ENCODE data around the gene PDZRN4.
"Not testable (repeated sequence)": the region's sequence is repeated elsewhere in the genome, so short reads cannot be mapped to it uniquely, and the experiment has no call there.

The PDZRN4 gene

DNA sequence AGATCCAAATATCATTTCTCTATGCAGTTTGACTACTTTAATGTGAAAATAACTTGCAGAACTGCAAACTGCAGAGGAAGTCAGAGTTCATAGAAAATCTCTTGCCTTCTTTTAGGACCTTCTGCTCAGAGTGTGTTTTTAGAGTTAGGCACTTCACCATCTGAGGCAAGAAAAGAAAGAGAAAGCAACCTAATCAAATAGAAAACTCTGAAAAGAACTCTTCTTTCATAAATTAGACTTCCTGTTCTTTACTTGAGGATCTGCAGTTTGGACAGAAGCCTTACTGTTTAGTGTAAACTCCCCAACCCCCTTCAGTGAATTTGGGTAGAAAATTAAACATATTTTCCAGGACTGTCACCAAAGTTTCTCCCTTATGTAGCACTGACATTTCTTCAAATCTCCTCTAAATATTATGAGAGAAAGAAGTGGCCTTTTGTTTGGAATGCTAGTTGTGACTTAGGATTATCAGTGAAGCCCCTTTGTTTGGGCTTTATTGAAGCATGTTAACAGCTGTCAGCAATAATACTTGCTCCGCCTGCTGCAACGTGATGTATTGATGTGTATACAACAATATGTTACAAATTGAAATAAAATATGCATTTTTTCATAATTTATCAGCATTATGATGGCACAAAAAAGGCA is 99.5 kb downstream of the PDZRN4 start:
- no peak for DNase-seq

DNA sequence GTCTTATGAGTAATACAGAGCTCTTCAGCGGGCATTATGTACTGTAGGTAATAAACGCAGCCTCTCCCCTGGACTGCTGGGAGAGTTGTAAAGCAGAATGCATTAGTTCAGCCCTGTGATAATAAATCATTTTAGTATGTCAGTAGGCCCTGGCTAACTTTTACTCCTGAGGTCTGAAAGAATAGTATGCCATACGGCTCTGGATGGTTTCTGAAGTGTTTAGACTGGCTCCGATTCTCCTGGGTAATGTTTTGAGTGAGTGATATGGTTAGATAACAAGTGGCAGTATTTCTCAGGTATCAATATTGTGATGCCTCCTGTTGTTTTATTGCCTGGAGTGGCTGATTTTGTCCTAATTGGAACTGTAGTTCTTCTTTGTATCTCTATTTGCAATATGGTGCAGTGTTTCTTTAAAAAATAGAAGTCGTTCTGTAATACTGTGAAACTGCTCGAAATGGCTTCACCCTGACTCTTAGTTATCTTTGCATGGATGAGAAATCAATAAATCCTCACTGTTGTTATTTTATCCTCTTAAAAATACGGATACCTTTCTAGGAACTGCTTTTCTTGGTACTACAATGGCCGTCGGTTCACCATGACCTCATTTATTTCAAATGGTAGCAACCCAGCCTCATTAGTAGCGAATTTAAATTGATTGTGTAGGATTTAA is 100.2 kb downstream of the PDZRN4 start:
- no peak for DNase-seq

DNA sequence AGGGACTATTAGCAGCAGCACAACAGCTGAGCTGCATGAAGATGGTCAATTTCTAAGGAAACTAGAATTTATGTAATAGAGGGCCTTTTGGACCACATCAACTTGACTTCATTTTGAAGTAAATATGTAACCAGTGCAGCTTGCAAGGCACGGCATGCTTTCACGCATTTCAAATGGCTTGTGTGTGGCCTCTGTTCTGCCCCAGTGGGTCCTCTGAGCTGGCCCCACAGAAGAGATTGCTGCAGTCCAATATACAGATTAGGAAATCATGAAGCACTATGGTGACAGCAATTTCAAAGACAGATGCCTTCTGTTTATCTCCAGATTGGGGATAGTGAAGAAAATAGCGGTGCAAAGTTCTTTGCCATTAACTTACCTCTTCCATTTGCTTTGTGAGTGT is 101.4 kb downstream of the PDZRN4 start:
- DNase-seq = no peak

DNA sequence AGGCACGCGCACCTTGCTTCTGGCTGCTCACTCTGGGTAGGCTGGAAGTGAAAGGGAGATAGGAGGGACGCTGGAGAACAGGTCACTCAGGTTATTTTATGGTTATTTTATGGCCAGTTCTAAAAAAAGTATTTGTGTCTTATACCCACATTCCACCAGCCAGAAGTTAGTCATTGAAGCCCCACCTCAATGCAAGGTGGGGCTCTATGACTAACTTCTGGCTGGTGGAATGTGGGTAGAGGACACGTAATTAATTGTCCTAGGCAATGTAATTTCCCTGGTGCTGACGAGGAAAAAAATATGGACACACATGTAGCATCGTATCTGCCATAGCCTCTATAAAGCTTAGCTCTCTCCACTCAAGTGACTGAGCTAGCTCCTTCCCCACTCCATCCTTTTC is 104.9 kb downstream of the PDZRN4 start:
- no peak for DNase-seq

DNA sequence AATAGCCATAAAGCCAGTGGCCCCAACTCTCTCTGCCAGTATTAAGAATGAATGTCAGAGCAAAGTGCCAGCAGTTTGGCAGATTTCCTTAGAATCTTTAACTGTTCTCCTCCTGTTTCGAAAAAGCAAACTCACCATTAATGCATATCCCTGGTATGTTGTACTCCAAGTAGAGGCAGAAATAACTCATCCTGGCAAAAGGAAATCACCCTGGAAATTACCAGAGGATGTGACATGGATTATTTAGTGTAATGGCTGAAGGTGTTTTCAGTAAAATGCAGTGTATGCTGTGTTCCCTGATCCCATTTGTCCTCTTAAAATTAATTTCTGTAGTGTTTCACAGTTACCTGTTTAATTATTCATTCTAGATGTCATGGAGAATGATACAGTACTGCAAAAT is 105.3 kb downstream of the PDZRN4 start:
- DNase-seq = no peak

DNA sequence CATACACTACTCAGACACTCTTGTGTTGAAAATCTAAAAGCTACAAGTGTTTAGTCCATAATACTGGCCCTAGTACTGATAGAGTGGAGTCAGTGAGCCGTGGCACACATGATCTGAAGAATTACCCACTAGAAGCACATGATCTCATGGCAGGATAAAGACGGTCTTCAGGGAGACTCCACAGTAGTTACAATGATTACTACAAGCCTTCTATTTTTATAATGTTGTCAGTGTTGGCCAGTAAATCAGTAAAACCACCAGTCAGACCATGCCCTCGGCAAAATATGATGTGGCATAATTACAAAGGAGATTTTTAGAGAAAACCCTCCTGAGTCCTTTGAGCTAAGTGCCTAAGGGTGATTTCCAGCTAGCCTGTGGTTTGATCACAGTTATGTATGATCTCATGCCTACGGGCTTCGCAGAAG is 114.9 kb downstream of the PDZRN4 start:
- DNase-seq = no peak

DNA sequence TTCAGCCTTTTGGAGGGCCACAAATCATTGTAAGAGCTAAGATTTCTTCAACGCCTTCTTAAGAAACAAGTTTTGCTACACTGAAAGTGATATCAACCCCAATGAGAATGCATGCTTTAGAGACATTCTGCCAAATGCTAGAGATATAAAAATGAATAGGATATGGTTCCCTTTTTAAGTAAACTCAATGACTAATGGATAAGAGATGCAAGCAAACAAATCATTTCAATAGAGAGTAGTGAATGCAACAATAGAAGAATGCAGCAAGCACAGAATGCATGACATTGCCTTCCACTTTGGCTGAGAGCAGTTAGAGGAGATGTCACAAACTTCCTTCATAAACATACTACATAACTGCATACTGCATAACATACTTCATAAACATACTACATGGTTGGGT is 116.4 kb downstream of the PDZRN4 start:
- DNase-seq = no peak

DNA sequence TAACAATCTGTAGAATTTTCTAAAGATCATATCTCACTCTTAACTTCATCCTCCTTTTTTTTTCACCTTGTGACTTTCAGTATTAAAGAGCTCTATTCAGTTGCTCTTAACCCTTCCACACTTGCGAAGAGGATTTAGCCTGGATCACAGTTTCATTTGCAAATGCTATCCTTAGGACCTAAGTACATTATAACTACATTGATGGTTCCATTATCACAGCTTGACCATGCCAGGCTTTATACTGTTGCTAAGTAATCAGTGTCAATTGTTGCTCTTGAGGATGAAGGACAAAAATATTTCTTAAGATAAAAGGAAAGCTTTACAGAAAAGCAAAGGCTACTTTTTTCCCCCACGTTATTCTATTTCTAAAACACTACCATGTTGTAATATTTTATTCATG is 122.2 kb downstream of the PDZRN4 start:
- DNase-seq = no peak

DNA sequence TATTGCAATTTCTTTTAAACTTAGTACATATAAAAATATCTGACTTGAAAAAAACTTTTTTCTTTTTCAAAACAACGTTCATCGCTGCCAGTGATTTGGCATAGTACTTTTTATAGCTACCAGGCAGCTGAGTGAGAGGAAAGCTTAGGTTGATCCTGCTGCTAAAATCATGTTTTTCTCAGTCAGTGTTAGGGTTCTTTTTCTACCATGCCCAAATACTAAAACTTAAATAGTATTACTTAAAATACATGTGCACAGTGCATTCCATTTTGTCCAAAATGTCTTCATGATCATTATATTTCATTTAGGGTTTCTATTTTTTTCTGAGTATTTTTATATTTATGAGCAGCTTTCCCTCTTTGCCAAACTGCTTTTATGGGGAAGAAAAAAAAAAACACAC is 123.8 kb downstream of the PDZRN4 start:
- no peak for DNase-seq

DNA sequence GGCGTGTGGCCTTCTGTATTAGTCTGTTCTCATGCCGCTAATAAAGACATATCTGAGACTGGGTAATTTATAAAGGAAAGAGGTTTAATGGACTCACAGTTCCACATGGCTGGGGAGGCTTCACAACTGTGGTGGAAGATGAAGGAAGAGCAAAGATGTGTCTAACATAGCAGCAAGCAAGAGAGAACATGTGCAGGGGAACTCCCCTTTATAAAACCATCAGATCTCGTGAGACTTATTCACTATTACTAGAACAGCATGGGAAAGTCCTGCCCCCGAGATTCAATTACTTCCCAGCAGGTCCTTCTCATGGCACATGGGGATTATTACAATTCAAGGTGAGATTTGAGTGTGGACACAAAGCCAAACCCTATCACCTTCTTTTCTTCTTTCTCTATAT is 124.3 kb downstream of the PDZRN4 start:
- DNase-seq = not testable (repeated sequence)

DNA sequence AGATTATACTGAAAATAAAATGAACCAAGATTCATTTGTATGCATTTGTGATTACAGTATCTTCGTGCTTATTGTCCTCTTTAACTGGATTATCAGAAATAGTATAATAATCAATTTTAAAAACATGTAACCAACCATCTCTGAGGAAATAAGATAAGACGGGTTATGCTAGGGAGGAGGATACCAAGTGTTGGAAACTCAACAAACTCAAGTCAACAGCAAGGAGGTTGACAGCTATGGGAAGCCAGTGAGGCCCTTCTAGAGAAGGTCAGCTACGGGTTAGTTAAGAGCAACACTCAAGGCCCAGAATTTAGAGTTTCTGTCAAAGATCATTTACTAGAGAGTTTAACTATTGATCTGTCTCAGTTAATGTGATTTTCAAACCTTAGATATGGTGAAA is 137.2 kb downstream of the PDZRN4 start:
- DNase-seq = no peak

DNA sequence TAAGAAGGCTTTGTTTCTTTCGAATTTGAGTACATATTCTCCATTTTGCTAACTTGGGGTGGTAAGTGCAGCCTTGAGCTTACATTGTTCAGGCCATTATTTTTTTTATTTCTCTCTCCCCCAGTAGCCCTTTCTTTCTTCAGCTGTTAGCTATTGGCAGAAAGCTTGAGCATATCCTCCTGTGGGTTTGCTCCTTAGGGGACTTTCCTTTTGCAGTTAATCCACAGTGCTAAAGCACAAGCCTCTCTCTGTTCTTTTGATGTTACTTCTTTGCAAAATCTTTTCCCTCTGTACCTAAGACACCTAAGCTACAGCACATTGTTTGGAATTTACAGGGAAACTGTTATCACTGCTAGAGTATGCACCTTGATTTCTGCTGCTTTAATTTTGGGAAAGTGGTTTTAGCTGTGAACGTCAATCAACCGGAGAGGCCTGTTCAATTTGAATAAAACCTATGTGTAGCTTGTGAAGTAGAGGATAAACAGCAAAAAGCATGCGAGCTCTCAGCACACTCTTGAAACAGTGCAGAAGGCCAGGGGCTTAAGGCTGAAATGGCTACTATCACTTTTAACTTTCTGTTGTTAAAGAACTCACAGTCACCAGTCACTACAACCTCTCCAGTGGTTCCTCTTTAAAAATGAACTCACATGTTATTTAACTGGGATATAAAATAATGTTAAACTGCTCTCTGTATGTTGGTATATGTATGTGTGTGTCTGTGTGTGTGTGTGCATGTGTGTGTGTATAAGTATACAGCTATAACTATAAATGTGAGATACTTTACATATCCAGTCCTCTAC is 139.2 kb downstream of the PDZRN4 start:
- no peak for DNase-seq

DNA sequence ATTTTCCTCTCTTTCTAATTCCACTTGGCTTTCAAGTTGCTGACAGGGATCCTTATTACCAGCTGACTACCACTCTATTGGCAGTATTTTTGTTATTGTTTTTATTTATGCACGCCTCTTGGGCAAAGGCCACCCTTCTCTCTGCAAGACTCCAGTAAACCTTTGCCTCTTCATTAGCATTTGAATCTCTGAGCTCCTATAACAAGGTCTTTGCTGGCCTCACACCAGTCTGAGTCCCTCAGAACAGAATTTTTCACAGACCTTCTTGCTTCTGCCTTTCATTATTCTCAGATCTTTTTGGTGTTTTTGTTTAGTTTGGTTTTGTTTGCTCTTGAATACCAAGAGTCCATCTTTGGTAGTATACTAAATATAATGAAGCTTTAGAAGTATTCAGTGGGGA is 145.9 kb downstream of the PDZRN4 start:
- DNase-seq = no peak

DNA sequence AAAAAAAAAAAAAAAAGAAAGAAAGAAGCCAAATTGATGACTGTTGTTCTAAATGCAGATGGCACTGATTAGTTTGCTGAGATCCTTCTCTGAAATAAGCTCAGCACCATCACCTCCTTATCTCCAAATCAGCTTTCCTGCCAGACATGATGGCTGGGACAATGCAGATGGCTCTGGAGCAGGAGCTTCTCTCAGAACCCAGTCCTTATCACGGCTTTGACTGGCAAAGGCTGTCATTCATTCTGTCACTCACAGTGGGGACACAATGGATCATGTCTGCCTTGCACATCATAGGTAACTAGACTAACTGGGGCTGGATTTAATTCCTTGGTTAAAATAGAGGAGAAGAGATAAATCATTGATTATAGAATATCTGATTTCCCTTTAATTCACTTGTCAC is 146.3 kb downstream of the PDZRN4 start:
- DNase-seq = no peak

DNA sequence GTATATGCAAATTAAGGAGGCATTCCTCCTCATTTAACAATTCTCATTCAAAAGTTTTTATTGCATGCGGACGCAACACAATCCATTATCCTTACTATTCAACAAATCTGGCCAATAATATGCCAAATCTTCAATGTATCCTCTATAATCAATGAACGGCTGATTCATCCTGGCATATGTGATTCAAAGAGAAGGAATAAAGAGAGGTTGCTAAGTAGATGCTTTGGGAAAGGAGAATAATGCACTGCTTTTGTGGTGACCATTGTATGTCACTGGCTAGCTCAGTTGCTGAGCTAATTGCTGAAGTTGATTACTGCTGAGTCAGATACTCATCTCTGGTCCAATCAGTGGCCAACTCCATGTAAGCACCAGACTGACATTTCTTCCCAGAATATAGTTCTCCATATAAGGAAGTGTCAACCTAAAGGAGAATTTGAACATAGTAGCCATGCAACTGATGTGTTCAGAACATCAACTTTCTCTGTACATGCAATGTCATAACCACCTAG is 148.0 kb downstream of the PDZRN4 start:
- DNase-seq = no peak

DNA sequence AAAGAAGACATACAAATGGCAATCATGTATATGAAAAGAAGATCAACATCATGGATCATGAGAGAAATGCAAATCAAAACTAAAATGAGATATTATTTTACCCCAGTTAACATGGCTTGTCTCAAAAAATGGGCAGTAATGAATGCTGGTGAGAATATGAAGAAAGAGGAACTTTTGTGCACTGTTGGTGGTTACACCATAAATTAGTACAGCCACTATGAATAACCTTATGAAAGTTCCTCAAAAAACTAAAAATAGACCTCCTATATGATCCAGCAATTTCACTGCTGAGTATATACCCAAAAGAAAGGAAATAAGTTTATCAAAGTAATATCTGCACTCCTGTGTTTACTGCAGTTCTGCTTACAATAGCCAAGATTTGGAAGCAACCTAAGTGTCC is 151.7 kb downstream of the PDZRN4 start:
- DNase-seq = no peak

DNA sequence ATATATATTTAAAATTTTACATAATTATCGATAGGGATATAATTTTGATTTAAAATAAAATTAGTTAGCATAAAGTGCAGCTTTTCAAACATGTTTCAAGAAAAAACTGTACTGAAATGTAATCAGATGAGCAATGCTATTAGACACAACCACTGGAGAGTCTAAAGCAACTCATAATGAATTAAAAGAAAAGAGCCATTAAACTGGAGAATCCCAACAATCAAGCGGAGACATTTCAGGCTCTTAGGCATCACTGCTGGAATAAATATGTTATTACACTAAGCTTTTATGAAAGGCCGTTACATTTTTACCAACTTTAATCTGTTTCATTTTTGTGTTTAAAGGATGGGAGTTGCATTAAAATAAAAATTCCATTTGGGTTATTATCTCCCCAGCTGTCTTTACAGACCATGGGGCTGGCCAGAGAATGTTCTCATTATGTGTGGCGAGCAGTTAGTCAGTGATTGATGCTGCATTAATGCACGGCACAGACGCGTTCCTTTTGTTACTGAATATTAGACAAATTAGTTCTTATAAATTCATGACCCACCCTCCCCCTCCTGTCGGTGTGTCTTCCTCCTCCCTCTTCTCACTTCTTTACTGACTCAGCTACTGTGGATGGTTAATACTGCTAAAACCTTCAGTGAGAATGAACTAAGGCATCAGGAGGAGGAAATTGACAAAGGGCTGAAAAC is 156.8 kb downstream of the PDZRN4 start:
- DNase-seq = no peak

DNA sequence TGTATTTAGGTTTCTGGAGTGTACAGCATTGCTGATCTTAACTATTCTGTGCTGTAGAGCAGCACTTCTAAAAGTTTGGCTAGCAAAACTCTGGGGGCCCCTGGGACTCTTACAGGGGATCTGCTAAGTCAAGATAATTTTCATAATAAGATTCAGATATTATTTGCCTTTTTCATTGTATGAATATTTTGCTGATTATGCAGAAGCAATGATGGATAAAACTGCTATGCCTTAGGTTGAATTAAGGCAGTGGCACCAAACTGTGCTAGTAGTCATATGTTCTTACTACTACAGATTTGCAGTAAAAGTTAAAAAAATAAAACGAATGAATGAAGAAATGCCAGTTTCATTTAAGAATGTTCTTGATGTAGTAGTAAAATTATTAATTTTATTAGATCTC is 160.1 kb downstream of the PDZRN4 start:
- DNase-seq = no peak

DNA sequence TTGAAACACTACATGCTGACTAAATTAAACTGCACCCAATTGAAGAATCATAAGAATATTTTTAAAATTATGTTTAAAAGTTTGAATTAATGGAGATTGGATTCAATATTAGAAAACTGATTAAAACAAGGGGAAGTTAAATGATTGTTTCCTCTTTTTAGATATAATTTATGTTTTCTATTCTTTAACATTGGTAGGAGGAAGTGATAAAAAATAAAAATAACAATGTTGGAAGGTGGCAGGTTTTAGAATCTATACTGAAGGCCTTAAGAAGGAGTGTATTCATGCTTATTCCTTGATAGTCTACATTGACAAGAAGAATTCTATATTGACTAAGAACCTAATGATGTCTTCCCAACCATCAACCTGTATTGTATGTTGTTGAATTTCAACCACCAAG is 168.1 kb downstream of the PDZRN4 start:
- DNase-seq = no peak

DNA sequence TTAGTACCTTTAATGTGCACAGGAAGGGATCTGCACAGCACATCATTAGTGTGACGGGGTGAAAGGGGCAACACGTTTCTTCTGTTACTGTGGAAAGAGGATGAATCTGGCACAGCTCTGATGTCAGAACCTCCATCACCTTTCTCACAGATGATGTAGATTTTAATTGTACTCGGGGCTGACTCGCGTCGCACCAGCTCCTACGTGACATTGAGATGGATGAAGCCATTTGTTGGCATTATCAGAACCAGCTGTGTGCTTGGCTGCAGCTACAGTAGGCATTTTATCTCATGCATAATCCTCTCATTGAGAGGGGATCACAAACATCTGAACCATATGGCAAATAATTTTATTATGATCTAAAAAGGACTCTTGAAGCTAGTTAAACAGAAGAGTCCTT is 173.6 kb downstream of the PDZRN4 start:
- no peak for DNase-seq

DNA sequence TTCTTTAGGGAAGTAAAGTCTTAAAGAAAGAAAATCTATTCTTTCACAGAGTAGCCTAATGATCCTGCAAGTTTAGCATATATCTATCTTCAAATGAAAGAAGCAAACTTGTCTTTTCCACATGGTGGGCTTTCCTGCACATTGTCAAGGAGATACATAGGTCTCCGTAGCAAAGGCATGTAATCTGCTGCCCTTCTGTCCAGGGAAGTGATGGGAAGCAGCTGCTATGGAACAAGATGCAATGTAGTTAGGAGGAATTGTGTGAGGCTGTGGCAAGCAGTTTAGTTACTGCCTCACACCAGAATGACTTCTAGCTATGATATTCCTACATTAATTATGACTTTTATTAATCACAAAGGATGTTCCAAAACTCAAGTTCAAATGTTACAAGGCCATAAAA is 174.4 kb downstream of the PDZRN4 start:
- no peak for DNase-seq

DNA sequence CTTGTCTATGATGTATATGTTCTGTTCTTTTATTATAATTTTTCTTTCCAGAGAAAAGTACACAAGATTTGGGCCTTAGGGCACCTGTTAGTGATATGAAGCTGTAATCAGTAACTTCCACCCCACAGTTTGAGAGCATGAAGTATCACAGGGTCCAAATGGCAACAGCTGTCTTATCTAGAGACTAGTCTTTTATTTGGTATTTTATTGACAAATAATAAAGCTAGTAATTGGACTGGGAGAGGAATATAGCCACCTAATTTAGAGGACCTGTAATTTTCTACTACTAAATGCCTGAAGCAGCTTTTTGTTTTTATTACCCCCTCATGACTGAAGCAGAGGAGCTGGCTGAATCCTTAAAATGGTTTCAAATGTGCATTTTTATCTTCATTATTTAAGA is 174.8 kb downstream of the PDZRN4 start:
- no peak for DNase-seq

DNA sequence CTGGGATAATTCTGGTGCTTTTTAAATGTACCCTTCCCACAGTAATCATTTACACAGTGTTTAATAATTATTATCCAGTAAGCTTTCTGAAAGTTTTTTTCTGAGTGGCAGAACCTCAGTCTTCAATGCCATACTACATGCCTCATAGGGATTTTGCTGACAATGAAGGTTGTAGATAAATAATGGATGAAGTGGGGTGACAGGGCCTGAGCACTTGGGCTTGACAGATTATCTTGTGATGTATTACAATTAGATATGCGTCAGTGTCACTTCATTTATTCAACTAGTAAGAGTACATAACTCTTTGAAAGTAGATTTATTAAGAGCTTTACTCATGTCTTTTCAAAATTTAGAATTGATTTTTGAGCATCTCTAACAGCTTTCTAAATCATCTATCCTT is 176.1 kb downstream of the PDZRN4 start:
- DNase-seq = no peak

Measured in CD4-positive, alpha-beta T cell treated with Interleukin-17A for 1 hour (primary cell).